Measurements from ENCODE around the gene PTPRM. TPM values are rescaled to one million over a fixed set of nuclear protein-coding genes. Genes with fewer than 3 reads are reported as not detected.

PTPRM gene
- total RNA-seq, 1 experiment from 2014 or later: 100.0 TPM

DNA sequence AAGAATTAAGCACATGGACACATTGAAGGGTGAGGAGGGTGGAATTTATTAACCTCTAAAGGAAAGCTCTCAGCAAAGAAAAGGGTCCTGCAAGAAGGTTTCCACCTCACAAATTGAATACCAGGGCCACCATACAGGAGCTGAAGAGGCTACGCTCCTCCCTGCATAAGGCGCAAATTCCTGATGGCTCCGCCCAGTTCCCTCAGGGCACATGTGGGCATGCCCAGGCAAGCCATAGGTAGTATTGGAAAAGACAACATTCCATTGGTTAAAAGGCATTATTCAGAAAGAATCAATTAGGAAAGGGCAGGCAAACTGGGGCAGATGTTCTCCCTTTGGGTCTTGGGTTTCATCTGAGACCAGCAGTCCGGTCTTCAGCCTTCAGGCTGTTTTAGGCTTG lies 161.2 kb downstream of the PTPRM start:
- no peak overlapping the region for H3K4me3 ChIP-seq (ENCODE audit: low read depth, low read length)
- TF ChIP-seq, protein P1, sequence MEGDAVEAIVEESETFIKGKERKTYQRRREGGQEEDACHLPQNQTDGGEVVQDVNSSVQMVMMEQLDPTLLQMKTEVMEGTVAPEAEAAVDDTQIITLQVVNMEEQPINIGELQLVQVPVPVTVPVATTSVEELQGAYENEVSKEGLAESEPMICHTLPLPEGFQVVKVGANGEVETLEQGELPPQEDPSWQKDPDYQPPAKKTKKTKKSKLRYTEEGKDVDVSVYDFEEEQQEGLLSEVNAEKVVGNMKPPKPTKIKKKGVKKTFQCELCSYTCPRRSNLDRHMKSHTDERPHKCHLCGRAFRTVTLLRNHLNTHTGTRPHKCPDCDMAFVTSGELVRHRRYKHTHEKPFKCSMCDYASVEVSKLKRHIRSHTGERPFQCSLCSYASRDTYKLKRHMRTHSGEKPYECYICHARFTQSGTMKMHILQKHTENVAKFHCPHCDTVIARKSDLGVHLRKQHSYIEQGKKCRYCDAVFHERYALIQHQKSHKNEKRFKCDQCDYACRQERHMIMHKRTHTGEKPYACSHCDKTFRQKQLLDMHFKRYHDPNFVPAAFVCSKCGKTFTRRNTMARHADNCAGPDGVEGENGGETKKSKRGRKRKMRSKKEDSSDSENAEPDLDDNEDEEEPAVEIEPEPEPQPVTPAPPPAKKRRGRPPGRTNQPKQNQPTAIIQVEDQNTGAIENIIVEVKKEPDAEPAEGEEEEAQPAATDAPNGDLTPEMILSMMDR (IDR thresholded peaks at IDR 0.05; ENCODE audit: insufficient read depth in 1 of 2, low read depth in 1 of 2, low read length in 1 of 2, severe bottlenecking in 1 of 2, unreplicated experiment in 1 of 2): no peak
- peaks cover 9% of the 10 kb centered on the region for H3K36me3 Mint-ChIP-seq (ENCODE audit: insufficient read depth, unreplicated experiment)
- no peaks in the 10 kb centered on the region for H3K9me3 Mint-ChIP-seq (ENCODE audit: unreplicated experiment)
- peaks cover 4% of the 10 kb centered on the region; the same call in 1 of the 2 replicates for H3K9me3 ChIP-seq
- H3K36me3 ChIP-seq (ENCODE audit: control insufficient read depth, insufficient read depth, low read length): no peaks in the 10 kb centered on the region
- no peaks in the 10 kb centered on the region for H3K27me3 Mint-ChIP-seq (ENCODE audit: insufficient read depth, unreplicated experiment)
- H3K4me3 Mint-ChIP-seq (ENCODE audit: unreplicated experiment): no peak overlapping the region
- no peak overlapping the region for H3K27ac Mint-ChIP-seq (ENCODE audit: unreplicated experiment)
- peaks cover 9% of the 10 kb centered on the region for H3K4me1 Mint-ChIP-seq (ENCODE audit: low read depth, unreplicated experiment)
- BruUV-seq (replicated peaks): no TSS peak
- ChIA-PET CTCF (no interaction called here), POLR2A (no interaction called here)
- peak; percentile 39 to 52 for DNase-seq
- H3K27me3 ChIP-seq (replicated peaks; ENCODE audit: control insufficient read depth, insufficient read depth, low read length): no peaks in the 10 kb centered on the region
- intact Hi-C loops (cut with micrococcal nuclease; ENCODE audit: unreplicated experiment): no loop called here
- H3K4me1 ChIP-seq: peaks cover 41% of the 10 kb centered on the region

DNA sequence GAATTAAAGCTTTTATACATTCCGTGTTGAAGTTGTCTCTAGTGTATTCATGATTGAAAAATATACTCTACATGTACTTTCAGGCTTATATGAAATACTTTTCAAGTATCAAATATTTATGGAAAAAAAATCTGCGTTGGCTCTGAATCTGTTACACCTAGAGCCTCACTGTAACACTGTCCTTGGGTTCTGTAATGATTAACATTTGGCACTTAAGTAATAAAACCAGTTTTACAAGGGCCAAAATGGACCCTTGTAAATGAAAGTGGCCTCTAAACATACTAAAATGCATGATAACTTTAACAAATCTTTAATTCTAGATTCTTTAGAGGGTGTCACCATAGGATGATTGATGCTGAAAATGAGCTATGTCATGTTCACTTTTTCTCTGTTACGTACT lies 162.8 kb downstream of the PTPRM start:
- no TSS peak for BruUV-seq (replicated peaks)
- Mint-ChIP-seq H3K27ac (ENCODE audit: unreplicated experiment) (no peak overlapping the region), H3K4me1 (ENCODE audit: low read depth, unreplicated experiment) (peaks cover 16% of the 10 kb centered on the region), H3K36me3 (ENCODE audit: insufficient read depth, unreplicated experiment) (peaks cover 16% of the 10 kb centered on the region), H3K9me3 (ENCODE audit: unreplicated experiment) (no peaks in the 10 kb centered on the region), H3K27me3 (ENCODE audit: insufficient read depth, unreplicated experiment) (no peaks in the 10 kb centered on the region), H3K4me3 (ENCODE audit: unreplicated experiment) (peak overlapping the region; percentile 9)
- intact Hi-C loops (cut with micrococcal nuclease; ENCODE audit: unreplicated experiment): no loop called here
- CTCF ChIA-PET: no interaction called here
- peaks cover 4% of the 10 kb centered on the region; the same call in 1 of the 2 replicates for H3K9me3 ChIP-seq
- TF ChIP-seq, protein P1 (IDR thresholded peaks at IDR 0.05; ENCODE audit: insufficient read depth in 1 of 2, low read depth in 1 of 2, low read length in 1 of 2, severe bottlenecking in 1 of 2, unreplicated experiment in 1 of 2): no peak
- peak in 1 of 2 experiments; percentile 26 for DNase-seq
- no peaks in the 10 kb centered on the region for H3K36me3 ChIP-seq (ENCODE audit: control insufficient read depth, insufficient read depth, low read length)
- peaks cover 52% of the 10 kb centered on the region for H3K4me1 ChIP-seq
- no peaks in the 10 kb centered on the region for H3K27me3 ChIP-seq (replicated peaks; ENCODE audit: control insufficient read depth, insufficient read depth, low read length)
- H3K4me3 ChIP-seq (ENCODE audit: low read depth, low read length): no peak overlapping the region
- POLR2A ChIA-PET: no interaction called here

DNA sequence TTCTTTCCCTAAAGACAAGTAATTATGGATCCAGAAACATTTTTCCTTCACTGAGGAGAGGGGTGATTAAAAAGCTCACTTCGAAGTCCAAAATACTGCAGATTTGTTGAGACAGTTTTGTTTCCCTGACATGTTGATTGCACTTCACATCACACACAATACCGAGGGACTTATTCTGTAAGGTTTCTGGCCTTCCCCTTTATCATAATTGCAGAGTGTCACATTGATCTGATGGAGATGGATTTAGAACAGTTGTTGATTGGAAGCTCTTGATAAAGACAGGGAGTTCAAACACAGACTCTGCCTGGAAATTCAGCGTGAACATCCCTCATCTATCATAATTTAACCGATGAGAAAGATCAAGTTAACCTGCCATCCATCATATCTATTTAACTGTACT lies 163.6 kb downstream of the PTPRM start:
- Mint-ChIP-seq H3K4me3 (ENCODE audit: unreplicated experiment) (no peak overlapping the region), H3K4me1 (ENCODE audit: low read depth, unreplicated experiment) (peaks cover 24% of the 10 kb centered on the region), H3K27ac (ENCODE audit: unreplicated experiment) (no peak overlapping the region), H3K9me3 (ENCODE audit: unreplicated experiment) (no peaks in the 10 kb centered on the region), H3K36me3 (ENCODE audit: insufficient read depth, unreplicated experiment) (peaks cover 16% of the 10 kb centered on the region), H3K27me3 (ENCODE audit: insufficient read depth, unreplicated experiment) (no peaks in the 10 kb centered on the region)
- Histone ChIP-seq H3K27me3 (replicated peaks; ENCODE audit: control insufficient read depth, insufficient read depth, low read length) (no peaks in the 10 kb centered on the region), H3K36me3 (ENCODE audit: control insufficient read depth, insufficient read depth, low read length) (no peaks in the 10 kb centered on the region), H3K9me3 (peaks cover 4% of the 10 kb centered on the region; the same call in 1 of the 2 replicates), H3K4me3 (ENCODE audit: low read depth, low read length) (no peak overlapping the region), H3K4me1 (peaks cover 61% of the 10 kb centered on the region)
- no TSS peak for BruUV-seq (replicated peaks)
- CTCF ChIA-PET: no interaction called here
- intact Hi-C loops (cut with micrococcal nuclease; ENCODE audit: unreplicated experiment): no loop called here
- POLR2A ChIA-PET: no interaction called here
- TF ChIP-seq, protein P1 (IDR thresholded peaks at IDR 0.05; ENCODE audit: insufficient read depth in 1 of 2, low read depth in 1 of 2, low read length in 1 of 2, severe bottlenecking in 1 of 2, unreplicated experiment in 1 of 2): no peak
- DNase-seq: no peak

Measured in Caco-2 (cell line).